WTC11 (cell line): ENCODE results near the gene CPEB4. TPM values are rescaled to one million over a fixed set of nuclear protein-coding genes. Genes with fewer than 3 reads are reported as not detected.

Experiments
- ATAC-seq: fragments of 200-7000 bp; cut with Tn5 transposase; 2 replicates; pipeline ENCODE4 v1.10.0; 2021; ENCODE audit warnings: mild to moderate bottlenecking, moderate library complexity
- CTCF ChIA-PET: fragments of 300-600 bp; sonication (Branson Sonifier 250); formaldehyde crosslinking; loops from one replicate; lab custom pipeline; 2021; ENCODE audit warnings: antibody characterized with exemption; lab: Charles Lee
- POLR2A ChIA-PET: fragments of 350-600 bp; sonication (Branson Sonifier 250); formaldehyde crosslinking; loops from one replicate; lab custom pipeline; 2021; ENCODE audit warnings: antibody characterized with exemption; lab: Charles Lee
- DNase-seq: peaks from one replicate; pipeline ENCODE4 v3.0.0; 2021; ENCODE audit warnings: low spot score
- H3K27ac Mint-ChIP-seq: 2 replicates; pipeline ENCODE4 v1.8.0; 2021; ENCODE audit warnings: mixed read lengths
- H3K27me3 Mint-ChIP-seq: 2 replicates; pipeline ENCODE4 v1.8.0; 2021; ENCODE audit warnings: low read depth, mild to moderate bottlenecking, moderate library complexity, mixed read lengths
- H3K36me3 Mint-ChIP-seq: 2 replicates; pipeline ENCODE4 v1.8.0; 2021; ENCODE audit warnings: mixed read lengths
- H3K4me1 Mint-ChIP-seq: 2 replicates; pipeline ENCODE4 v1.8.0; 2022; ENCODE audit warnings: mixed read lengths
- H3K4me3 Mint-ChIP-seq: 2 replicates; pipeline ENCODE4 v1.8.0; 2021; ENCODE audit warnings: mild to moderate bottlenecking, moderate library complexity, mixed read lengths
- H3K9me3 Mint-ChIP-seq: 2 replicates; pipeline ENCODE4 v1.8.0; 2021; ENCODE audit warnings: mixed read lengths
- FOXP1 ChIP-seq: sonication (generic); formaldehyde crosslinking; IDR thresholded peaks from 2 replicates; pipeline ENCODE4 v1.8.0; 2022; ENCODE audit warnings: missing genetic modification reagents, mild to moderate bottlenecking, moderate library complexity, borderline replicate concordance
- KAT7 ChIP-seq: sonication (generic); formaldehyde crosslinking; IDR thresholded peaks from 2 replicates; pipeline ENCODE4 v1.8.1; 2023; ENCODE audit warnings: missing genetic modification reagents, mild to moderate bottlenecking, borderline replicate concordance
- MXD4 ChIP-seq: fragments of 250-450 bp; sonication (Bioruptor Pico); IDR thresholded peaks from 2 replicates; pipeline ENCODE4 v1.8.0; 2021; ENCODE audit warnings: mild to moderate bottlenecking, moderate library complexity, borderline replicate concordance
- MYBL2 ChIP-seq: sonication (generic); formaldehyde crosslinking; IDR thresholded peaks from 2 replicates; pipeline ENCODE4 v1.8.1; 2023; ENCODE audit warnings: mild to moderate bottlenecking, moderate library complexity, missing genetic modification reagents
- NFATC4 ChIP-seq: fragments of 250-450 bp; sonication (Bioruptor Pico); IDR thresholded peaks from 2 replicates; pipeline ENCODE4 v1.9.0; 2021; ENCODE audit warnings: mild to moderate bottlenecking
- NFYB ChIP-seq: sonication (generic); formaldehyde crosslinking; conservative IDR thresholded peaks from 2 replicates; pipeline ENCODE4 v1.8.0; 2022; ENCODE audit warnings: low read depth, missing genetic modification reagents
- RELA ChIP-seq: sonication (generic); formaldehyde crosslinking; IDR thresholded peaks from 2 replicates; pipeline ENCODE4 v1.8.1; 2022; ENCODE audit warnings: missing genetic modification reagents, mild to moderate bottlenecking, borderline replicate concordance
- SMAD4 ChIP-seq: sonication (generic); formaldehyde crosslinking; IDR thresholded peaks from 2 replicates; pipeline ENCODE4 v1.8.0; 2022; ENCODE audit warnings: mild to moderate bottlenecking, missing genetic modification reagents
- TEAD1 ChIP-seq: sonication (generic); formaldehyde crosslinking; IDR thresholded peaks from 2 replicates; pipeline ENCODE4 v1.8.0; 2022; ENCODE audit warnings: mild to moderate bottlenecking, missing genetic modification reagents
- ZBTB21 ChIP-seq: sonication (generic); formaldehyde crosslinking; IDR thresholded peaks from 2 replicates; pipeline ENCODE4 v1.8.1; 2023; ENCODE audit warnings: mild to moderate bottlenecking, missing genetic modification reagents, borderline replicate concordance
- ZNF138 ChIP-seq: sonication (generic); formaldehyde crosslinking; conservative IDR thresholded peaks from 2 replicates; pipeline ENCODE4 v1.8.1; 2022; ENCODE audit warnings: mild to moderate bottlenecking, moderate library complexity, missing genetic modification reagents
- ZNF263 ChIP-seq: sonication (generic); formaldehyde crosslinking; IDR thresholded peaks from 2 replicates; pipeline ENCODE4 v1.8.1; 2022; ENCODE audit warnings: low read depth, mild to moderate bottlenecking, moderate library complexity, missing genetic modification reagents
- total RNA-seq: library from RNA; stranded (reverse); gene quantifications from 3 replicates; pipeline ENCODE4 v1.2.3, GENCODE V29; 2021
- TF ChIP-seq, protein P1 (sequence below): sonication (generic); formaldehyde crosslinking; IDR thresholded peaks from 2 replicates; pipeline ENCODE4 v1.8.1; 2023; ENCODE audit warnings: mild to moderate bottlenecking, missing genetic modification reagents
- TF ChIP-seq, protein P2 (sequence below): sonication (generic); formaldehyde crosslinking; IDR thresholded peaks from 2 replicates; pipeline ENCODE4 v1.8.1; 2023; ENCODE audit warnings: mild to moderate bottlenecking, missing genetic modification reagents, moderate library complexity
- TF ChIP-seq, protein P3 (sequence below): sonication (generic); formaldehyde crosslinking; IDR thresholded peaks from 2 replicates; pipeline ENCODE4 v1.8.0; 2023; ENCODE audit warnings: missing genetic modification reagents, mild to moderate bottlenecking, borderline replicate concordance
- TF ChIP-seq, protein P4 (sequence below): fragments of 250-450 bp; sonication (Bioruptor Pico); IDR thresholded peaks from 2 replicates; pipeline ENCODE4 v1.9.0; 2021; ENCODE audit warnings: mild to moderate bottlenecking, borderline replicate concordance
- TF ChIP-seq, protein P5 (sequence below): sonication (generic); formaldehyde crosslinking; IDR thresholded peaks from 2 replicates; pipeline ENCODE4 v1.8.0; 2022; ENCODE audit warnings: mild to moderate bottlenecking, missing genetic modification reagents

CPEB4 gene
- total RNA-seq, 1 experiment from 2014 or later, result 12.7 TPM

DNA sequence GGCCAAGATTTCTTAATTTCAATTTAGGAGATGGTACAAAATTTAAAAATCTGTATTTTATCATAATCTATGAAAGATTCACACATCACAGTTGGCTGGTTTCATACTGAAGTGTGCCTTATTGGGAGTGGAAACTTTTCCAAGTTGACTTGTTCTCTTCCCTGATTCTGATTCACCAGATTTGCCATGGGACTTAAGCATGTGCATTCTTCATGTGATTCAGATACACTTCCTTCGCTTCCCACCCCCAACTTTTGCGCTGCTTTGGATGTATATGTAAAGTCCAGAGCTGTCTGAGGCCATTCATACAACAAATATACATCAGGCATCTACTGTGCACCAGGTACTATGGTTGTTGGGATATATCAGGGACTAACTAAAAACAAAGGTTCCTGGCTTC, 34.4 kb downstream of the CPEB4 start:
- no peak overlapping the region for H3K4me3 Mint-ChIP-seq
- POLR2A ChIA-PET, result no interaction called here
- no peak for TF ChIP-seq TEAD1 (CRISPR knock-in tag)
- TF ChIP-seq ZNF263, result no peak
- no peak for TF ChIP-seq ZNF138
- no peak for TF ChIP-seq NFATC4 (CRISPR knock-in tag)
- no peak for TF ChIP-seq NFYB (CRISPR knock-in tag)
- no peak for TF ChIP-seq ZBTB21 (CRISPR knock-in tag)
- no peak for TF ChIP-seq FOXP1 (CRISPR knock-in tag)
- TF ChIP-seq RELA, result no peak
- TF ChIP-seq, all 79 proteins: peak for 0
- Mint-ChIP-seq H3K27me3 (no peaks in the 10 kb centered on the region), H3K9me3 (no peaks in the 10 kb centered on the region), H3K36me3 (no peaks in the 10 kb centered on the region), H3K4me1 (peaks cover 25% of the 10 kb centered on the region), H3K27ac (no peak overlapping the region)
- no peak for ATAC-seq
- no peak for DNase-seq
- CTCF ChIA-PET, result interaction anchor here (0.6 to 1.2 kb wide), 2 partner anchors 14 to 49 kb away, joined by 3 to 5 read pairs; no protein-coding TSS in a partner anchor

DNA sequence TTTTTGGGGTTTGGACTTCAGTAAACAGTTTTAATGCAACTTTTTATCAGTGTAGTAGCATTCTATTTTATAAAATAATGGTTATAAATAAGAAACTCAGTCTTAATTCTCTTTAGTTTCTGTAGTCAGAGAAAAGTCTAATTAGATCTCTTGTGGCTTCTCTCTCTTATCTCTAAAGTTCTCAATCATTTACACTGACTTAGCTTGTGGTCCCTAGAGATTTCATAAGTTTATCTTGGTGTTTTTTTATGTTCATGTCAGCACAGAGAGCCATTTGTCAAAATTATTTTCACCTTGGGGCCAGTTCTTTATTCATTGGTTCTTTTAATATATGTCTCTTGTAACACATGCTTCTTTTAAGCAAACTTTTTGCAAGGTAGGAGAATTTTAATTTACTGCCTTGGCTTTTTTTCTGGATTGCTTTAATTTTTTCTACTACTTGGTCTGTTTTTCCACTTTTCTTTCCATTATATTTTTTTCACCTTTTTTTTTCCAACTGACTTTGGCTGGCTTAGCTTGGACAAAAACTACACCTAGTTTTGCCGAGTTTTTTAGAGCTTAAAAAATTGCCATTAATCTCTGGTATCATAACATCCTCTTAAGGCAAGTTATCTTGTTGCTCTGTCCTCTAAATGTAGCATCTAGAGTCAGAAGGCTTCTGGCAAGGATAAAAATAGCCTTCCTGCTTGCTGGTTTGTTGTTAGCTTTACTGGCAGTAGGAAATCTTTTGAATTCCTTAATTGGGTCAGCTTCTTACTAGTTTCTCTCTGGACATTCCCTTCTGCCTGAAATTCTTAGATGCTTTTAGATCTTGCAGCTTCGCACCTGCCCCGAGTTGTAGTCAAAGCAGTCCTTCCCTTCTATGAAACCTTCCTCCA, 35.3 kb downstream of the CPEB4 start:
- H3K27me3 Mint-ChIP-seq, result no peaks in the 10 kb centered on the region
- no peaks in the 10 kb centered on the region for H3K9me3 Mint-ChIP-seq
- CTCF ChIA-PET, result interaction anchor here (0.6 to 1.2 kb wide), 4 partner anchors 10 to 1395 kb away, joined by 3 to 4 read pairs (median 4); no protein-coding TSS in a partner anchor
- DNase-seq (no peak), ATAC-seq (no peak)
- H3K27ac Mint-ChIP-seq, result peak overlapping the region; percentile 87; the same call in 1 of the 2 replicates
- POLR2A ChIA-PET, result no interaction called here
- no peak overlapping the region for H3K4me3 Mint-ChIP-seq
- TF ChIP-seq, protein P1, sequence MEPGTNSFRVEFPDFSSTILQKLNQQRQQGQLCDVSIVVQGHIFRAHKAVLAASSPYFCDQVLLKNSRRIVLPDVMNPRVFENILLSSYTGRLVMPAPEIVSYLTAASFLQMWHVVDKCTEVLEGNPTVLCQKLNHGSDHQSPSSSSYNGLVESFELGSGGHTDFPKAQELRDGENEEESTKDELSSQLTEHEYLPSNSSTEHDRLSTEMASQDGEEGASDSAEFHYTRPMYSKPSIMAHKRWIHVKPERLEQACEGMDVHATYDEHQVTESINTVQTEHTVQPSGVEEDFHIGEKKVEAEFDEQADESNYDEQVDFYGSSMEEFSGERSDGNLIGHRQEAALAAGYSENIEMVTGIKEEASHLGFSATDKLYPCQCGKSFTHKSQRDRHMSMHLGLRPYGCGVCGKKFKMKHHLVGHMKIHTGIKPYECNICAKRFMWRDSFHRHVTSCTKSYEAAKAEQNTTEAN, result no peak
- TF ChIP-seq MYBL2 (CRISPR knock-in tag) (no peak), MXD4 (CRISPR knock-in tag) (no peak)
- H3K36me3 Mint-ChIP-seq, result no peaks in the 10 kb centered on the region
- peaks cover 25% of the 10 kb centered on the region for H3K4me1 Mint-ChIP-seq

DNA sequence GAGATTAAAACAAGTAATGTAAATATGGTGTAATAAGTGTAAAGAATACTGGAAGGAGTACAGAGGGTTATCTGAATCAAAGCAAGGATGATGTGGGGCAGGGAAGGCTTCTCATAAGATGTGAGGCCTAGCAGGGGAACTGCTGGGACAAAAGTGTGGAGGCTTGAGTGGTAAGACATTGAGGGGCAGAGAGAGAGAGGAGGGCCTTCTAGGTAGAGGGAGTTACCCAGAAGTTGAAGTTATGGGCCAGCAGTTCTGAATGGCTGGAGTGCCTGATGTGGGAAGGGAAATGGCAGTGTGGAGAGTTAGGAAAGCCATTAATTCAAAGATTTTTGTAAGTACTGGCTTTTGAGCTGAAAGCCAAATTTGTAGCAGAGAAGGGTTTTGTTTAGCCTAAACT, 36.8 kb downstream of the CPEB4 start:
- Mint-ChIP-seq H3K4me1 (peaks cover 25% of the 10 kb centered on the region), H3K9me3 (no peaks in the 10 kb centered on the region), H3K4me3 (no peak overlapping the region), H3K36me3 (no peaks in the 10 kb centered on the region), H3K27me3 (no peaks in the 10 kb centered on the region), H3K27ac (peak overlapping the region; percentile 44)
- DNase-seq (no peak), ATAC-seq (peak; percentile 62)
- ChIA-PET POLR2A (no interaction called here), CTCF (interaction anchor here (0.6 to 2.4 kb wide), 49 partner anchors 9 to 786 kb away, joined by 3 to 35 read pairs (median 5); partner anchors contain the start of genes BOD1, CPEB4 and NSG2)
- no peak for TF ChIP-seq FOXP1 (CRISPR knock-in tag)
- no peak for TF ChIP-seq NFYB (CRISPR knock-in tag)
- TF ChIP-seq, protein P2, sequence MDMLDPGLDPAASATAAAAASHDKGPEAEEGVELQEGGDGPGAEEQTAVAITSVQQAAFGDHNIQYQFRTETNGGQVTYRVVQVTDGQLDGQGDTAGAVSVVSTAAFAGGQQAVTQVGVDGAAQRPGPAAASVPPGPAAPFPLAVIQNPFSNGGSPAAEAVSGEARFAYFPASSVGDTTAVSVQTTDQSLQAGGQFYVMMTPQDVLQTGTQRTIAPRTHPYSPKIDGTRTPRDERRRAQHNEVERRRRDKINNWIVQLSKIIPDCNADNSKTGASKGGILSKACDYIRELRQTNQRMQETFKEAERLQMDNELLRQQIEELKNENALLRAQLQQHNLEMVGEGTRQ (CRISPR knock-in tag), result no peak
- TF ChIP-seq KAT7, result no peak
- TF ChIP-seq SMAD4, result no peak
- TF ChIP-seq, protein P3, sequence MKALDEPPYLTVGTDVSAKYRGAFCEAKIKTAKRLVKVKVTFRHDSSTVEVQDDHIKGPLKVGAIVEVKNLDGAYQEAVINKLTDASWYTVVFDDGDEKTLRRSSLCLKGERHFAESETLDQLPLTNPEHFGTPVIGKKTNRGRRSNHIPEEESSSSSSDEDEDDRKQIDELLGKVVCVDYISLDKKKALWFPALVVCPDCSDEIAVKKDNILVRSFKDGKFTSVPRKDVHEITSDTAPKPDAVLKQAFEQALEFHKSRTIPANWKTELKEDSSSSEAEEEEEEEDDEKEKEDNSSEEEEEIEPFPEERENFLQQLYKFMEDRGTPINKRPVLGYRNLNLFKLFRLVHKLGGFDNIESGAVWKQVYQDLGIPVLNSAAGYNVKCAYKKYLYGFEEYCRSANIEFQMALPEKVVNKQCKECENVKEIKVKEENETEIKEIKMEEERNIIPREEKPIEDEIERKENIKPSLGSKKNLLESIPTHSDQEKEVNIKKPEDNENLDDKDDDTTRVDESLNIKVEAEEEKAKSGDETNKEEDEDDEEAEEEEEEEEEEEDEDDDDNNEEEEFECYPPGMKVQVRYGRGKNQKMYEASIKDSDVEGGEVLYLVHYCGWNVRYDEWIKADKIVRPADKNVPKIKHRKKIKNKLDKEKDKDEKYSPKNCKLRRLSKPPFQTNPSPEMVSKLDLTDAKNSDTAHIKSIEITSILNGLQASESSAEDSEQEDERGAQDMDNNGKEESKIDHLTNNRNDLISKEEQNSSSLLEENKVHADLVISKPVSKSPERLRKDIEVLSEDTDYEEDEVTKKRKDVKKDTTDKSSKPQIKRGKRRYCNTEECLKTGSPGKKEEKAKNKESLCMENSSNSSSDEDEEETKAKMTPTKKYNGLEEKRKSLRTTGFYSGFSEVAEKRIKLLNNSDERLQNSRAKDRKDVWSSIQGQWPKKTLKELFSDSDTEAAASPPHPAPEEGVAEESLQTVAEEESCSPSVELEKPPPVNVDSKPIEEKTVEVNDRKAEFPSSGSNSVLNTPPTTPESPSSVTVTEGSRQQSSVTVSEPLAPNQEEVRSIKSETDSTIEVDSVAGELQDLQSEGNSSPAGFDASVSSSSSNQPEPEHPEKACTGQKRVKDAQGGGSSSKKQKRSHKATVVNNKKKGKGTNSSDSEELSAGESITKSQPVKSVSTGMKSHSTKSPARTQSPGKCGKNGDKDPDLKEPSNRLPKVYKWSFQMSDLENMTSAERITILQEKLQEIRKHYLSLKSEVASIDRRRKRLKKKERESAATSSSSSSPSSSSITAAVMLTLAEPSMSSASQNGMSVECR (CRISPR knock-in tag), result no peak
- TF ChIP-seq, protein P4, sequence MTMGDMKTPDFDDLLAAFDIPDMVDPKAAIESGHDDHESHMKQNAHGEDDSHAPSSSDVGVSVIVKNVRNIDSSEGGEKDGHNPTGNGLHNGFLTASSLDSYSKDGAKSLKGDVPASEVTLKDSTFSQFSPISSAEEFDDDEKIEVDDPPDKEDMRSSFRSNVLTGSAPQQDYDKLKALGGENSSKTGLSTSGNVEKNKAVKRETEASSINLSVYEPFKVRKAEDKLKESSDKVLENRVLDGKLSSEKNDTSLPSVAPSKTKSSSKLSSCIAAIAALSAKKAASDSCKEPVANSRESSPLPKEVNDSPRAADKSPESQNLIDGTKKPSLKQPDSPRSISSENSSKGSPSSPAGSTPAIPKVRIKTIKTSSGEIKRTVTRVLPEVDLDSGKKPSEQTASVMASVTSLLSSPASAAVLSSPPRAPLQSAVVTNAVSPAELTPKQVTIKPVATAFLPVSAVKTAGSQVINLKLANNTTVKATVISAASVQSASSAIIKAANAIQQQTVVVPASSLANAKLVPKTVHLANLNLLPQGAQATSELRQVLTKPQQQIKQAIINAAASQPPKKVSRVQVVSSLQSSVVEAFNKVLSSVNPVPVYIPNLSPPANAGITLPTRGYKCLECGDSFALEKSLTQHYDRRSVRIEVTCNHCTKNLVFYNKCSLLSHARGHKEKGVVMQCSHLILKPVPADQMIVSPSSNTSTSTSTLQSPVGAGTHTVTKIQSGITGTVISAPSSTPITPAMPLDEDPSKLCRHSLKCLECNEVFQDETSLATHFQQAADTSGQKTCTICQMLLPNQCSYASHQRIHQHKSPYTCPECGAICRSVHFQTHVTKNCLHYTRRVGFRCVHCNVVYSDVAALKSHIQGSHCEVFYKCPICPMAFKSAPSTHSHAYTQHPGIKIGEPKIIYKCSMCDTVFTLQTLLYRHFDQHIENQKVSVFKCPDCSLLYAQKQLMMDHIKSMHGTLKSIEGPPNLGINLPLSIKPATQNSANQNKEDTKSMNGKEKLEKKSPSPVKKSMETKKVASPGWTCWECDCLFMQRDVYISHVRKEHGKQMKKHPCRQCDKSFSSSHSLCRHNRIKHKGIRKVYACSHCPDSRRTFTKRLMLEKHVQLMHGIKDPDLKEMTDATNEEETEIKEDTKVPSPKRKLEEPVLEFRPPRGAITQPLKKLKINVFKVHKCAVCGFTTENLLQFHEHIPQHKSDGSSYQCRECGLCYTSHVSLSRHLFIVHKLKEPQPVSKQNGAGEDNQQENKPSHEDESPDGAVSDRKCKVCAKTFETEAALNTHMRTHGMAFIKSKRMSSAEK (CRISPR knock-in tag), result no peak
- TF ChIP-seq, protein P5, sequence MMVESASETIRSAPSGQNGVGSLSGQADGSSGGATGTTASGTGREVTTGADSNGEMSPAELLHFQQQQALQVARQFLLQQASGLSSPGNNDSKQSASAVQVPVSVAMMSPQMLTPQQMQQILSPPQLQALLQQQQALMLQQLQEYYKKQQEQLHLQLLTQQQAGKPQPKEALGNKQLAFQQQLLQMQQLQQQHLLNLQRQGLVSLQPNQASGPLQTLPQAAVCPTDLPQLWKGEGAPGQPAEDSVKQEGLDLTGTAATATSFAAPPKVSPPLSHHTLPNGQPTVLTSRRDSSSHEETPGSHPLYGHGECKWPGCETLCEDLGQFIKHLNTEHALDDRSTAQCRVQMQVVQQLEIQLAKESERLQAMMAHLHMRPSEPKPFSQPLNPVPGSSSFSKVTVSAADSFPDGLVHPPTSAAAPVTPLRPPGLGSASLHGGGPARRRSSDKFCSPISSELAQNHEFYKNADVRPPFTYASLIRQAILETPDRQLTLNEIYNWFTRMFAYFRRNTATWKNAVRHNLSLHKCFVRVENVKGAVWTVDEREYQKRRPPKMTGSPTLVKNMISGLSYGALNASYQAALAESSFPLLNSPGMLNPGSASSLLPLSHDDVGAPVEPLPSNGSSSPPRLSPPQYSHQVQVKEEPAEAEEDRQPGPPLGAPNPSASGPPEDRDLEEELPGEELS (CRISPR knock-in tag), result no peak
